ENCODE measurements around the gene UNC5C.

Gene UNC5C

GRCh38 chr4:95469617-95470016 lies 79.2 kb downstream of the UNC5C start:
- TF ChIP-seq CTCF (IDR thresholded peaks at IDR 0.05; ENCODE audit: poor library complexity, severe bottlenecking), result no peak
- Histone ChIP-seq H3K4me1 (ENCODE audit: insufficient read depth, poor library complexity, severe bottlenecking) (no peaks in the 10 kb centered on the region), H3K27me3 (ENCODE audit: insufficient read depth, poor library complexity, severe bottlenecking) (no peaks in the 10 kb centered on the region), H3K4me3 (ENCODE audit: severe bottlenecking) (no peak overlapping the region), H3K9me3 (ENCODE audit: severe bottlenecking) (no peaks in the 10 kb centered on the region), H3K27ac (ENCODE audit: poor library complexity, severe bottlenecking) (no peak overlapping the region), H3K36me3 (ENCODE audit: low read depth) (no peaks in the 10 kb centered on the region)
- DNase-seq (ENCODE audit: low spot score) (no peak), ATAC-seq (ENCODE audit: low read depth) (no peak)

- no peak overlapping the region for H3K4me3 ChIP-seq (ENCODE audit: severe bottlenecking)
- no peaks in the 10 kb centered on the region for H3K27me3 ChIP-seq (ENCODE audit: insufficient read depth, poor library complexity, severe bottlenecking)
- no peak for DNase-seq (ENCODE audit: low spot score)
- no peak overlapping the region for H3K27ac ChIP-seq (ENCODE audit: poor library complexity, severe bottlenecking)
- H3K36me3 ChIP-seq (ENCODE audit: low read depth), result no peaks in the 10 kb centered on the region
- H3K9me3 ChIP-seq (ENCODE audit: severe bottlenecking), result no peaks in the 10 kb centered on the region
- no peak for TF ChIP-seq CTCF (IDR thresholded peaks at IDR 0.05; ENCODE audit: poor library complexity, severe bottlenecking)
- ATAC-seq (ENCODE audit: low read depth), result no peak
- H3K4me1 ChIP-seq (ENCODE audit: insufficient read depth, poor library complexity, severe bottlenecking), result no peaks in the 10 kb centered on the region
Measured at GRCh38 chr4:95466791-95467190, 82.0 kb downstream of the UNC5C start.

GRCh38 chr4:95465010-95465409 lies 83.8 kb downstream of the UNC5C start:
- TF ChIP-seq CTCF (IDR thresholded peaks at IDR 0.05; ENCODE audit: poor library complexity, severe bottlenecking), result no peak
- Histone ChIP-seq H3K27ac (ENCODE audit: poor library complexity, severe bottlenecking) (no peak overlapping the region), H3K27me3 (ENCODE audit: insufficient read depth, poor library complexity, severe bottlenecking) (no peaks in the 10 kb centered on the region), H3K36me3 (ENCODE audit: low read depth) (no peaks in the 10 kb centered on the region), H3K9me3 (ENCODE audit: severe bottlenecking) (no peaks in the 10 kb centered on the region), H3K4me1 (ENCODE audit: insufficient read depth, poor library complexity, severe bottlenecking) (no peaks in the 10 kb centered on the region), H3K4me3 (ENCODE audit: severe bottlenecking) (no peak overlapping the region)
- ATAC-seq (ENCODE audit: low read depth), result 0 out of 3 replicates have a peak, but pooled peaks have one; percentile 53
- DNase-seq (ENCODE audit: low spot score), result no peak

GRCh38 chr4:95462921-95463320 lies 85.9 kb downstream of the UNC5C start:
- Histone ChIP-seq H3K4me1 (ENCODE audit: insufficient read depth, poor library complexity, severe bottlenecking) (no peaks in the 10 kb centered on the region), H3K27ac (ENCODE audit: poor library complexity, severe bottlenecking) (no peak overlapping the region), H3K9me3 (ENCODE audit: severe bottlenecking) (no peaks in the 10 kb centered on the region), H3K27me3 (ENCODE audit: insufficient read depth, poor library complexity, severe bottlenecking) (no peaks in the 10 kb centered on the region), H3K4me3 (ENCODE audit: severe bottlenecking) (no peak overlapping the region), H3K36me3 (ENCODE audit: low read depth) (no peaks in the 10 kb centered on the region)
- no peak for ATAC-seq (ENCODE audit: low read depth)
- no peak for DNase-seq (ENCODE audit: low spot score)
- no peak for TF ChIP-seq CTCF (IDR thresholded peaks at IDR 0.05; ENCODE audit: poor library complexity, severe bottlenecking)

GRCh38 chr4:95457353-95457752 lies 91.4 kb downstream of the UNC5C start:
- no peak for TF ChIP-seq CTCF (IDR thresholded peaks at IDR 0.05; ENCODE audit: poor library complexity, severe bottlenecking)
- Histone ChIP-seq H3K4me3 (ENCODE audit: severe bottlenecking) (no peak overlapping the region), H3K4me1 (ENCODE audit: insufficient read depth, poor library complexity, severe bottlenecking) (no peaks in the 10 kb centered on the region), H3K36me3 (ENCODE audit: low read depth) (no peaks in the 10 kb centered on the region), H3K27ac (ENCODE audit: poor library complexity, severe bottlenecking) (no peak overlapping the region), H3K9me3 (ENCODE audit: severe bottlenecking) (no peaks in the 10 kb centered on the region), H3K27me3 (ENCODE audit: insufficient read depth, poor library complexity, severe bottlenecking) (no peaks in the 10 kb centered on the region)
- no peak for DNase-seq (ENCODE audit: low spot score)
- ATAC-seq (ENCODE audit: low read depth), result no peak
